Measurements from ENCODE around the gene EPHB1.
A peak's percentile ranks its signal among the peaks of the same experiment; 100 is the strongest.

Gene EPHB1

GRCh38 chr3:134937256-134938028 is 142.4 kb downstream of the EPHB1 start:
- Histone ChIP-seq H3K18ac (ENCODE audit: low read length) (peak overlapping the region; percentile 49), H3K9me3 (replicated peaks in 1 of 2; ENCODE audit: control insufficient read depth in 2 of 2, insufficient read depth in 1 of 2, low read depth in 1 of 2, low read length in 2 of 2) (no peaks in the 10 kb centered on the region), H4K8ac (ENCODE audit: low read depth, low read length) (no peak overlapping the region), H4K91ac (ENCODE audit: low read depth, low read length, poor library complexity) (no peak overlapping the region), H2AK5ac (ENCODE audit: low read depth, low read length) (peak overlapping the region; percentile 20), H2AFZ (ENCODE audit: low read length) (peak overlapping the region; percentile 88), H3K14ac (ENCODE audit: low read length) (no peak overlapping the region), H3K9ac (ENCODE audit: low read depth, low read length, poor library complexity) (no peak overlapping the region), H3K79me1 (ENCODE audit: low read depth, low read length) (no peaks in the 10 kb centered on the region), H3K4me2 (ENCODE audit: insufficient read depth, low read length, poor library complexity, severe bottlenecking) (peak overlapping the region; percentile 38), H3K4me3 (ENCODE audit: low read length in 2 of 2) (no peak overlapping the region), H3K23ac (ENCODE audit: low read depth, low read length, poor library complexity) (no peak overlapping the region), H3K4me1 (ENCODE audit: control insufficient read depth in 2 of 2, insufficient read depth in 1 of 2, low read depth in 1 of 2, low read length in 2 of 2) (peaks cover 26 to 46% of the 10 kb centered on the region in 2 donors), H3K36me3 (replicated peaks in 1 of 2; ENCODE audit: control insufficient read depth in 2 of 2, insufficient read depth in 2 of 2, low read length in 2 of 2) (no peaks in the 10 kb centered on the region), H2BK15ac (ENCODE audit: low read length) (no peak overlapping the region), H2BK12ac (ENCODE audit: low read length) (no peak overlapping the region), H3K27ac (replicated peaks; ENCODE audit: low read length) (peak overlapping the region; percentile 99), H3K27me3 (ENCODE audit: control insufficient read depth in 3 of 3, insufficient read depth in 3 of 3, low read depth in 1 of 3, low read length in 3 of 3) (no peaks in the 10 kb centered on the region), H2BK120ac (ENCODE audit: low read depth, low read length) (no peak overlapping the region), H2BK5ac (ENCODE audit: low read length) (no peak overlapping the region), H3K4ac (ENCODE audit: low read length) (no peak overlapping the region)
- no CpG with 5 or more reads among the region's 8 CpGs for WGBS, 2 donors (ENCODE audit: extremely low coverage in 2 of 2, insufficient read length in 2 of 2, insufficient replicate concordance in 1 of 2)
- peak; percentile 94 for DNase-seq (ENCODE audit: low spot score)

GRCh38 chr3:134938029-134938525 is 143.0 kb downstream of the EPHB1 start:
- peak overlapping the region; percentile 10 for H3K14ac ChIP-seq (ENCODE audit: low read length)
- peak overlapping the region; percentile 13 for H2AFZ ChIP-seq (ENCODE audit: low read length)
- no CpG with 5 or more reads among the region's 5 CpGs for WGBS, 2 donors (ENCODE audit: extremely low coverage in 2 of 2, insufficient read length in 2 of 2, insufficient replicate concordance in 1 of 2)
- H3K9me3 ChIP-seq (replicated peaks in 1 of 2; ENCODE audit: control insufficient read depth in 2 of 2, insufficient read depth in 1 of 2, low read depth in 1 of 2, low read length in 2 of 2), result no peaks in the 10 kb centered on the region
- H3K18ac ChIP-seq (ENCODE audit: low read length), result peak overlapping the region; percentile 94
- H3K9ac ChIP-seq (ENCODE audit: low read depth, low read length, poor library complexity), result no peak overlapping the region
- H2BK12ac ChIP-seq (ENCODE audit: low read length), result no peak overlapping the region
- peak overlapping the region; percentile 50 for H2AK5ac ChIP-seq (ENCODE audit: low read depth, low read length)
- H3K27ac ChIP-seq (replicated peaks; ENCODE audit: low read length), result peak overlapping the region; percentile 34
- no peaks in the 10 kb centered on the region for H3K27me3 ChIP-seq (ENCODE audit: control insufficient read depth in 3 of 3, insufficient read depth in 3 of 3, low read depth in 1 of 3, low read length in 3 of 3)
- no peak for DNase-seq (ENCODE audit: low spot score)
- peak overlapping the region in 1 of 2 donors; percentile 43 for H3K4me3 ChIP-seq (ENCODE audit: low read length in 2 of 2)
- no peaks in the 10 kb centered on the region for H3K36me3 ChIP-seq (replicated peaks in 1 of 2; ENCODE audit: control insufficient read depth in 2 of 2, insufficient read depth in 2 of 2, low read length in 2 of 2)
- H3K79me1 ChIP-seq (ENCODE audit: low read depth, low read length), result no peaks in the 10 kb centered on the region
- H3K23ac ChIP-seq (ENCODE audit: low read depth, low read length, poor library complexity), result no peak overlapping the region
- H2BK5ac ChIP-seq (ENCODE audit: low read length), result peak overlapping the region; percentile 13
- peak overlapping the region; percentile 45 for H3K4me2 ChIP-seq (ENCODE audit: insufficient read depth, low read length, poor library complexity, severe bottlenecking)
- H2BK15ac ChIP-seq (ENCODE audit: low read length), result peak overlapping the region; percentile 73
- no peak overlapping the region for H3K4ac ChIP-seq (ENCODE audit: low read length)
- H4K8ac ChIP-seq (ENCODE audit: low read depth, low read length), result peak overlapping the region; percentile 49
- H2BK120ac ChIP-seq (ENCODE audit: low read depth, low read length), result no peak overlapping the region
- H3K4me1 ChIP-seq (ENCODE audit: control insufficient read depth in 2 of 2, insufficient read depth in 1 of 2, low read depth in 1 of 2, low read length in 2 of 2), result peaks cover 26 to 46% of the 10 kb centered on the region in 2 donors
- no peak overlapping the region for H4K91ac ChIP-seq (ENCODE audit: low read depth, low read length, poor library complexity)

GRCh38 chr3:134939978-134940377 is 144.9 kb downstream of the EPHB1 start:
- no peak overlapping the region for H3K4ac ChIP-seq (ENCODE audit: low read length)
- no peak overlapping the region for H3K4me3 ChIP-seq (ENCODE audit: low read length in 2 of 2)
- H3K9me3 ChIP-seq (replicated peaks in 1 of 2; ENCODE audit: control insufficient read depth in 2 of 2, insufficient read depth in 1 of 2, low read depth in 1 of 2, low read length in 2 of 2), result no peaks in the 10 kb centered on the region
- no peak overlapping the region for H3K23ac ChIP-seq (ENCODE audit: low read depth, low read length, poor library complexity)
- peak overlapping the region; percentile 68 for H2AK5ac ChIP-seq (ENCODE audit: low read depth, low read length)
- no peak overlapping the region for H2AFZ ChIP-seq (ENCODE audit: low read length)
- H3K27ac ChIP-seq (replicated peaks; ENCODE audit: low read length), result no peak overlapping the region
- H3K36me3 ChIP-seq (replicated peaks in 1 of 2; ENCODE audit: control insufficient read depth in 2 of 2, insufficient read depth in 2 of 2, low read length in 2 of 2), result no peaks in the 10 kb centered on the region
- no peak overlapping the region for H2BK12ac ChIP-seq (ENCODE audit: low read length)
- no peak for DNase-seq (ENCODE audit: low spot score)
- H2BK5ac ChIP-seq (ENCODE audit: low read length), result no peak overlapping the region
- H2BK15ac ChIP-seq (ENCODE audit: low read length), result no peak overlapping the region
- H4K91ac ChIP-seq (ENCODE audit: low read depth, low read length, poor library complexity), result no peak overlapping the region
- no peak overlapping the region for H3K14ac ChIP-seq (ENCODE audit: low read length)
- peaks cover 26 to 37% of the 10 kb centered on the region in 2 donors for H3K4me1 ChIP-seq (ENCODE audit: control insufficient read depth in 2 of 2, insufficient read depth in 1 of 2, low read depth in 1 of 2, low read length in 2 of 2)
- H3K4me2 ChIP-seq (ENCODE audit: insufficient read depth, low read length, poor library complexity, severe bottlenecking), result no peak overlapping the region
- no CpG with 5 or more reads among the region's 2 CpGs for WGBS, 2 donors (ENCODE audit: extremely low coverage in 2 of 2, insufficient read length in 2 of 2, insufficient replicate concordance in 1 of 2)
- no peak overlapping the region for H3K9ac ChIP-seq (ENCODE audit: low read depth, low read length, poor library complexity)
- no peak overlapping the region for H4K8ac ChIP-seq (ENCODE audit: low read depth, low read length)
- peak overlapping the region; percentile 55 for H3K18ac ChIP-seq (ENCODE audit: low read length)
- H3K27me3 ChIP-seq (ENCODE audit: control insufficient read depth in 3 of 3, insufficient read depth in 3 of 3, low read depth in 1 of 3, low read length in 3 of 3), result no peaks in the 10 kb centered on the region
- H2BK120ac ChIP-seq (ENCODE audit: low read depth, low read length), result no peak overlapping the region
- no peaks in the 10 kb centered on the region for H3K79me1 ChIP-seq (ENCODE audit: low read depth, low read length)

GRCh38 chr3:134941820-134942219 is 146.8 kb downstream of the EPHB1 start:
- H2AK5ac ChIP-seq (ENCODE audit: low read depth, low read length), result no peak overlapping the region
- H3K36me3 ChIP-seq (replicated peaks in 1 of 2; ENCODE audit: control insufficient read depth in 2 of 2, insufficient read depth in 2 of 2, low read length in 2 of 2), result no peaks in the 10 kb centered on the region
- H3K23ac ChIP-seq (ENCODE audit: low read depth, low read length, poor library complexity), result no peak overlapping the region
- no peak for DNase-seq (ENCODE audit: low spot score)
- H3K27me3 ChIP-seq (ENCODE audit: control insufficient read depth in 3 of 3, insufficient read depth in 3 of 3, low read depth in 1 of 3, low read length in 3 of 3), result no peaks in the 10 kb centered on the region
- H3K4me1 ChIP-seq (ENCODE audit: control insufficient read depth in 2 of 2, insufficient read depth in 1 of 2, low read depth in 1 of 2, low read length in 2 of 2), result peaks cover 19 to 23% of the 10 kb centered on the region in 2 donors
- H2BK5ac ChIP-seq (ENCODE audit: low read length), result no peak overlapping the region
- H3K18ac ChIP-seq (ENCODE audit: low read length), result no peak overlapping the region
- H2BK120ac ChIP-seq (ENCODE audit: low read depth, low read length), result no peak overlapping the region
- no peak overlapping the region for H2AFZ ChIP-seq (ENCODE audit: low read length)
- no peaks in the 10 kb centered on the region for H3K9me3 ChIP-seq (replicated peaks in 1 of 2; ENCODE audit: control insufficient read depth in 2 of 2, insufficient read depth in 1 of 2, low read depth in 1 of 2, low read length in 2 of 2)
- H3K4ac ChIP-seq (ENCODE audit: low read length), result no peak overlapping the region
- H3K27ac ChIP-seq (replicated peaks; ENCODE audit: low read length), result no peak overlapping the region
- H3K4me3 ChIP-seq (ENCODE audit: low read length in 2 of 2), result no peak overlapping the region
- H4K91ac ChIP-seq (ENCODE audit: low read depth, low read length, poor library complexity), result no peak overlapping the region
- no peak overlapping the region for H3K9ac ChIP-seq (ENCODE audit: low read depth, low read length, poor library complexity)
- H3K14ac ChIP-seq (ENCODE audit: low read length), result no peak overlapping the region
- H3K79me1 ChIP-seq (ENCODE audit: low read depth, low read length), result no peaks in the 10 kb centered on the region
- no peak overlapping the region for H4K8ac ChIP-seq (ENCODE audit: low read depth, low read length)
- H2BK12ac ChIP-seq (ENCODE audit: low read length), result no peak overlapping the region
- H3K4me2 ChIP-seq (ENCODE audit: insufficient read depth, low read length, poor library complexity, severe bottlenecking), result no peak overlapping the region
- H2BK15ac ChIP-seq (ENCODE audit: low read length), result no peak overlapping the region
- WGBS, 2 donors (ENCODE audit: extremely low coverage in 2 of 2, insufficient read length in 2 of 2, insufficient replicate concordance in 1 of 2), result no CpG with 5 or more reads among the region's 1 CpG
